NCI-H2081 (cell line): ENCODE measurements around the gene CAMK2G.
A peak's percentile ranks its signal among the peaks of the same experiment; 100 is the strongest.

Experiments used
- DNase-seq, 2 experiments: peaks; one replicate each; lab custom pipeline; 2025; lab: John Stamatoyannopoulos, UW

The CAMK2G gene

DNA sequence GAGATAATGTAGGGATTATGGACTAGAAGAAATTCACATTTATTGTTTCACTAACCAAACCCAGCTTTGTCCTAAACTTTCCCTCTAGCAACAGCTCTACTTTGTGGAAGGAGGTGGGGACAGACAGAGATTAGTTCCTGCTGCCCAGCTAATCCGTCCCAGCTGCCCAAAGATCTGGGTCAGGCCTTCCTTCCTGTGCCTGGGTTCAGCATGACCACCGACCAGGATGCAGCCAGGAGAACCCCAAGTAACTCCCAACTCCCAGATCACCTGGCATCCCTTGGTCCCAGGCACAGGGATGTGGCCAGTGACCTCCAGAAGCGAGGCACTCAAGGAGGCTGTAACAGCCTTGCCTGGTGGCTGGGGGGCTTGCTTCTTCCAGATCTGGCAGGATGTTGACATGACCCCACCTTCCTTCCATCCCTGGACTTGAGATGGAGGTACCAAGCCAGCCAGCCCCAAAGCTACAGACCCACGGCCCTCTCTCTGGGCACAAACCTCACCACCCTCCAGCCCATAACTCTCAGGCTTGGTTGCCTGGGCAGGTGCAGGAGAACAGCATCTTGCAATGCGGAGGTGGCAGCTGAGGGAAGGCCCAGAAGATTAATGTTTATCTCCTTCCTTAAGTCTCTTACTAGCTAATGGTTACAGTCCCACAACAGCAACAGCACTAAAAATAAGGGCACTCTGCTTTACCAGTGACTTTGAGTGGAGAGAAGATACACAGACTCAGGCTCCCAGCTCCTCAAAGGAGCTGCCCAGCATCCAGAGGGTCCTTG is 11.1 kb downstream of the CAMK2G start:
- DNase-seq = no peak

DNA sequence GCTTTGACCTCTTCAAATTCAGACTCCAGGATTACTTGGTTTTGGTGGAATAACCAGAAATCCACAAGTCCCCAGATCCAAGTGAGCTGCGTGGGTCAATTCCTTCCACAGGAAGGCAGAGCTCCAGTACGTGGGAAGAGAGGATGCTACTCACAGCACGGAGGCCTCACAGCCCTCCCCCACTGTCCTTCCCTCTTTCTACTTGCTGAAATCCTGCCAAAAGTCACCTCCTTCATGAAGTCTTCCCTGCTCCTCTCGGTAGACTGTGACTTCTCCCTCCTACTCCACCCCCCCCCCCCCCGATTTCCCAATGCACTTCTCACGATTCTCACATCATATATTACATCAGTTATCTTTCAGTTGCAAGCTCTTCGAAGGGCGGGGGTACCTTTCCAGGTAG is 12.3 kb downstream of the CAMK2G start:
- DNase-seq = no peak

DNA sequence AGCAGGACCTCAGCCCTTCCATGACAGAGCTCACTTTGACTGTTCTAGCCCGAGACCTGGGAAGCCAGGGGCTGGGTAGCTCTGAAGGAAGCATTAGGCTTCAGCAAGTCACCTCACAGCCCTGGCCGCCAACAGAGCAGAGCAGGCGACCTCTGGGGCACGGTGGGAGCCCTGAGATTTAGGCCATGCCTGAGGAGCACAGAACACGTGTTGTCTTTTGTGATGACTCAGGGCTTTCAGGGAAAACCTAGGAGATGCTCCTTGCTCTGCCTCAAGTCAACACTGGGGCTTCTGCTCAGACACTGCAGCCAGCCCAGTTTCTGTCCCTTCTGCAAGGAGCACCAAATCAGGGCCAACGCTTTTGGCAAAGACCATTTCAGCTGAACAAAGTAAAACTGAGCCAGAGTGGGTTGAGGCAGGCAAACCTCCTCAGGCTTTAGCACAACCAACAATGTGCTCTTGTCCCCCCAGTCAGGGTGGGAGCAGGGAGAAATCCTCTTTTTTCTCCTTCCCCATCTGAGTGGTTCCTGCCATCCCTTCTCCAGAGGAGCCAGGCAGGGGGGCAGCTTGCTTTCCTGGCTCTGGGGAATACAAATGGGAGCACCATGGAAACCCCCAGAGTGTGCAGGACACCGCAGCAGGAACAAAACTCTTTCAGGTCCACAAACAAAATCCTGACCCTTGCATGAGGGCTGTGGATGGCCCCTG is 14.4 kb downstream of the CAMK2G start:
- DNase-seq = no peak

DNA sequence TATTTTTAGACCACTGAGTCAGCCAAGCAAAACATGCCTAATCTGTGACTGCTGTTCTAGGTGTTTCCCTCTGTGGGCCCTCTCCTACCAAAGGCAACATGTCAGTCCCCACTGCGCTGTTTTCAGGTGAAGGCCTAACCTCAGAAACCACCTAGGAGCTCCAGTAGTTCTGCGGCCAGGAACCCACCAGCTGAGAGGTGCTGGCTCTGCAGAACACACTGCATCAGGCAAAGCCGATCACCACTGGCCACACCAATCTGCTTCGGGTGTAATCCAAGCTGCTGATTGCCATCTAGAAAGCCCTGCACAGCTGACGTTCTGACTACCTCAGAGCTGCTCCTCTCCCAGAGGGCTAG is 14.9 kb downstream of the CAMK2G start:
- no peak for DNase-seq

DNA sequence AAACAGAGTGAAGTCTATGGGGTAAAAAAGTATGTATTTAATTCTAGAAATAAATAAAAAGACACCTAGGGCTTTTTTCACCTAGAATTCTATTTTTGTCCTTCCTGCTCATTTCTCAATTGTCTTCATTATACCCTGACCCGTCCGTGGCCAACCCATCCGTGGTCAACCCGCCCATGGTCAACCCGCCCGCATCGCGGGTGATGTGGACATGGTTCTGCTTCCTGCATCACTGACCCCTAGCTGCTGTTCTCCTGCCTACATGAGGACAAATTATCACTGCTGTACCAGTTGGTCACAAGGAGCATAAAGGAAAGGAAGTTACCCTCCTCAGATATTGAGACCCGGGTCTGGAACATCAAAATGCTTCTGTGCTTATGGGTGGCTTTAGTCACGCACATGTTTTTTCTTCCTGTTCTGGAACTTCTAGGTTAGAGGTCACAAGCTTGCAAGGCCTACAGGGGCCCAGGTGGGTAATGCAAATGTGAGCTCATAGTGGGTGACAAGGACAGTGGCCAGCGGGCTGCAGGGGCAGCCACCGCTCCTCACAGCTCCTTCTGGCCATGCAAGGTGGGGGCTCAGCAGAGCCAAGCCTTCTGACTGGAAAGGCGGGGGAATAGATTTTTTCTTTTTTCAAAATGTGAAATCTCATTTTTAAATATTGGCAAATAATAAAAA is 15.5 kb downstream of the CAMK2G start:
- DNase-seq = no peak

DNA sequence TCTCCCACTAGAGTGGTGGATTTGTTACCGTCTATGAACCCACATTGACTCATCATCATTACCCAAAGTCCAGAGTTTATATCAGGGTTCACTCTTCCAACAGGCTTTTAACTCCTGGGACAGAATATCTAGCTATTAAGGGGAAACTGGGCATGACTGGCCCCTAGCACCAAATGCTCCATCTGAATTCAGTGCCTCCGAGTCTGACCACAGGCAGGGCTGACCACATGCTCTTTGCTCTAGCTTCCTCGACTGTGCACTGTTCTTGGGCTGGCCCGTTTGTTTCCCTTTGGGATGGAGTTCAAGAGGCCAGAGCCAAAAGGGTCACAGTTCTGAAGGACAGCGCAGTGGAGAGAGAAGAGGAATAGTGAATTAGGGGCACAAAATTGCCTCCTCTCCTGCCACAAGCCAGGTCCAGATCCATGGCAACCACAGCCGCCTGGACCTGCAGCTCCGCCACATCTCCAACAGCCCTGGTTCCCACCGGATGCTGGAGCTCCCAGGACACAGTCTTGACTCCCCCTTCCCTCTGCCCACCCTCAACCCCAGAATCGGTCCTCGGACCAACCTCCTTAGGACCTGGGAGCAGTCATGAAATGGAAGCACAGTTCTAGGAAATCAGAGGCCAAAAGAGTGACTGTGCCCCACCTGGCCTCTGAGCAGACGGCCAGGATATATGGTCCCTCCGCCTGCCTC is 16.2 kb downstream of the CAMK2G start:
- no peak for DNase-seq

DNA sequence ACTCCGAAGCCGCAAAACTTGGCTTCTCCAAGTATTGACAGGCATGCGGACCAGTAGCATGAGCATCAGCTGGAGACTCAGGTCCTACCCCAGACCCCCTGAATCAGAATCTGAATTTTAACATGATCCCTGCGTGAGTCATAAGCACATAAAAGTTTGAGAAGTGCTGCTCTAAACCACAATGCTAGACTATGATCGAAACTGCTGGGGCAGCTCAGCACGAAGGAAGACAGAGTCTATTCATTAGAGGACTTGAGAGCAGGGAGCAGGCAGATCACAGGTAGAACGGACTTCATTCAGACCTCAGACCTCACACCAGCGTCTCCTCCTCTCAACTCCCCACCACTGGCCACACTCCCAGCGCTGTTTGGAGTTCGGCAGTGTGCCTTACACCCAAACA is 16.9 kb downstream of the CAMK2G start:
- DNase-seq = no peak

DNA sequence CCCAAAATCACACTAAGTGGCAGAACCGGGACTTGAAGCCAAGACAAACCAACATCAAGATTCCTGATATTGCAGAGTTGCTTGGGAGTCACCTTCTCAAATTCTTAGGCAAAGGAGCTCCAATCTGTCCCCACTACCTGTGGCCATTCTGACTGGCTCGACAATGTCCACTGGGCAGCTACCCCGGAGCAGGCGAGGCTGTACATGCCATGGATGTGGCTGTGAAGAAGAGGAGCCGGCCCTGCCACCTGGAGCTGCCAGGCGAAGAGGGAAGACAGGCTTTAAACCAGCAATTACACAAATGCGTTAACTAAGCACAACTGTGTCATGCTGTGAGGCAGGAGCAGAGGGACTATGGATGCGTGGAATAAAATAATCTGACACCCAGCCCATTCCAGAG is 18.1 kb downstream of the CAMK2G start:
- DNase-seq = no peak

DNA sequence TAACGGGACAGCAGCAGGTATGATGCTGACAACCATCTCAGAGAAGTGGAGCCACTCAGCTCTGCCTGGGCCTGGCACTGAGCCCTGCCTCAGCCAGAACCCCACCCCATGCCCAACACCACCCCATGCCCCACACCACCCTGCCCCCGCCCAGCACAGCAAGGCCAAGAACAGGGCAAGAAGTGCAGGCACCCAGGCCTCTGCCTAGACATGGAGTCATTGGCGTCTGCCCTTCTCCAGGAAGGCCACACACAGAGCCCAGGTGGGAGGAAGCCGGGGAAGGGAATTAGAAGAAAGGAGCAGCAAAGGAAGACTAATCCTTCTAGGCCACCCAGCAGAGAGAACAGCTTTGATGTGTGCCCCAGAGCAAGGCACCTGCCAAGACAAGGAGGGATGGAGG is 18.9 kb downstream of the CAMK2G start:
- DNase-seq = no peak

DNA sequence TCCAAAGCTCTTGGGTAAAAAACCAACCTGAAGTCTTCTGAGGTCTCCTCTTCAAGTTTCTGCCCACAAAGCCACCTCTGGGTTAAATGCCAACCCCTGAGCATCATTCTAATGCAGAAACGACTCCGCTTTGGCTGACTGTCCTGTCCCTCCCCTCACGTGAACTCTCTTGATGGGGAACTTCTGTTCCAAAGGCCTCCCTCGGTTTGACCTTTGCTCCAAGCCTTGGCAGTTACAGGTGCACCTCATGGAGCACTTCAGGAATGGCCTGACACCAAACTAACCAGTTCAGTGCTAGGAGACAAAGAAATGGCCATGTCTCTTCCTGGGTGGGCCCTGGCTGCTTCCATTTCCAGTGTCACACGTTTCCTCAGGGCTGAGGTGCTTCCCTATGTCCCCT is 20.0 kb downstream of the CAMK2G start:
- no peak for DNase-seq

DNA sequence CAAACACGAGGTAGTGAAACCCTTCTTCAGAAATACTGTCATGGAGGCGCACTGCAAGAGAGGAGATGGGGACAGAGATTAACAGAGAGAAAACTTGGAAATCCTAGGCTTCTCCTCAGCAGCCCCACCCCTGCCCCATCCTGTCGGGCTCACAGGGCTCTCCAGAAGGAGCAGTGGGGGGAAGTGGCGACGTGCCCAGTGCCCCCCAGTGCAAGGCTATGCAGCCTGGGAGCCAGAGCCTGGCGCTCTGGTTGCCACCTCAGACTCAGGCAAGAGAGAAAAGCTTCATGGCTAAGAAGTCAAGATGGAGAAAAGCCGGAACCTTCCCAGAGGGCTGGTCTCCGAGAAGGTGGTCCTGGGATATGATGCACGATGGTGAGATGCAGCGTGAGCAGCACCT is 21.2 kb downstream of the CAMK2G start:
- no peak for DNase-seq

DNA sequence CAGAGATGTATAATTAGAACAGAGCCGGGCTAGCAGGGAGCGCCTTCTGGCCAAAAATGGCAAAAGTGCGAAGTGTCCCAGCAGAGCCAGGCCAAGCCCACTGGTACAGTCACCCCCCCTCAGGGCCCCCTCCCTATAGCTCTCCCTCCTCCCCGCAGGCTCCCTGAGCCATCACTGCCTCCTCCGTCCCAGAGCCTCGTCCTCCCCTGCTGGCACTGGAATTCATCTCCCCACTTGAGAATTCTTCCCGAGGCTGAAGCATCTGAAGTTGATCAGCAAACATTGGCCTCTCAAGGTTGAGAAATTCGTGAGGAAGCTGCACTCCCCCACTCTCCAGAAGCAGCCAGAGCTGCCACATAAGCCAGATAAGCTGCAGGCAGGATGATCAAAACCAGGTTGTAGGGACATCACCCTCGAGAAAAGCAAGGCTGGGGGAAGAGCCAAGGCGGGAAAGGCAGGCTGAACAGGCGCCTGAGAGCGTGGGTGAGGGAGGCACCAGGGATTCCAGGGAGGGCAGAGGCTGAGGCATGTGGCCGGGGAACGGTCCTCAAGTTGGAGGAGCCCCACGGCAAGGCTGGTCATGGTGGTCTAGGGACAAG is 23.4 kb downstream of the CAMK2G start:
- no peak for DNase-seq

DNA sequence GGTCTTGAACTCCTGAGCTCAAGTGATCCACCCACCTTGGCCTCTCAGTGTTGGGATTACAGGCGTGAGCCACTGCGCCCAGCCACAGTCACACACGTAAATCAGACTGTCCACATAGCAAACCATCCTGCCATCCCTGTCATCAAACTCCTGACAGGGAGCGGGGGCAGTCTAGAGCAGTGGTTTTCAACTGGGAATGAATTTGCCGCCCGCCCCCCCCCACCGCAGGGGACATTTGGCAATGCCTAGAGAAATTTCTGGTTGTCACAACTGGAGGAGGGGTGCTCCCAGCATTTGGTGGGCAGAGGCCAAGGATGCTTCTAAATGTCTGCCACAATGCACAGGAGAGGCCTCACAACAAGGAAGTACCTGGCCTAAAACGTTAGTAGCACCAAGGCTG is 24.1 kb downstream of the CAMK2G start:
- DNase-seq = no peak

DNA sequence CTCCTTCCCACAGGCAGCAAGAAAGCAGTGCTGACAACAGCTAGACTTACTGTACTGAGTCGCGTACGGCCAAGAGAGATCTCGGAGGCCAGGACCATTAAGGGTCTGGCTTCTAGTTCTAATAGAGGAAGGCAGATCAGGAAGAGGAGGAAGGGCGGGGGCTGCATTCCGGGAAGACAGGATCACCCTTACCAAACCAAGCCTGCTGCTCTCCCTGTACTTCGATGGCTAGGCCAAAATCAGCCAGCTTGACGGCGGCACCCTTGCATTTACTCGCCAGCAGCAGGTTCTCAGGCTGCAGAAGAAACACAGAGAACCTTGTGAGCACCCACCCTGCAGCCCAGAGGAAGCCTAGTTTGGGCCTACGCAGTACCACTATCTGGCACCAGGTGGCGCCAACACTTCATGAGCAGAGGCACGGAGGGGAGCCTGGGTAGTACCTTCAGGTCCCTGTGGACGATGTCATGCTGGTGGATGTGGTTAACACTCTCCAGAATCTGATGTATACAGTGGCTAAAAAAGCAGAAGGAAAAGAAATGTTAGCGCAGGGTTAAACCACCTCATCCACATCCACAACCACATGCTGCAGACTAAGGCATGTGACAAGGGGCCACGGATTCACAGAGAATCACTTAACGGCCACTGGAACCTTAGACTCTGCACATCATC is 25.4 kb downstream of the CAMK2G start:
- DNase-seq = peak; percentile 43 to 44

DNA sequence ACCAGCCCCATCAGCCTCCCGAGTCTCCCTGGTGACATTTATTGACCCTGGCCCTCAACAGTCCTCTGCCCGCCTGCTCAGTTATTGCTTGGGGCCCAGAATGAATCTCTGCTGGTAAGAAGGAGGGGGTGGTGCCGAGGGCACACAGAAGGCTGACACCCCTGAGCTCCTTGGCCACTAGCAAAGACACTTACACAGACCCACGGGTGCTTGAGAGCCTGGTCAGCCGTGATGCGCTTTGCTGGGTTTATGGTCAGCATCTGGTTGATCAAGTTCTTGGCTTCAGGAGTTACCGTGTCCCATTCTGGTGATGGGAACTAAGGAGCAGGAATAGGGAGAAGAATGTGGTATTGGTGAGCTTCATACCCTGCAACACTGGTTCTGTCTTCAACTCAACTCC is 27.3 kb downstream of the CAMK2G start:
- no peak for DNase-seq

DNA sequence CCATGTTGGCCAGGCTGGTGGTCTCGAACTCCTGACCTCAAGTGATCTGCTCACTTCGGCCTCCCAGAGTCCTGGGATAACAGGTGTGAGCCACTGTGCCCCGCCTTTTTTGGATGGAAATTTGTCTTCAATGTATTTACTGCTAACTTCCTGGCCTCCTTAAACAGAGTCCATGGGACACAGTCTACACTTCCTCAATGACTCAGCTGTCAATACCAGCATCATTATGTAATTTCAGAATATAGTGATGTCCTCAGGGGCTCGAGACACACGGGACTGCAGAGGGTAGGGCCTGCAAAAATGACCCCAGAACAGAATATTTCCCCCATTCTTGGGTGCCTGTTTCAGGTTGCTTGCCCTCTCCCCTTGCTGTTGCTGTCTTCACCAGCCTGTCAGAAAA is 31.1 kb downstream of the CAMK2G start:
- DNase-seq = no peak

DNA sequence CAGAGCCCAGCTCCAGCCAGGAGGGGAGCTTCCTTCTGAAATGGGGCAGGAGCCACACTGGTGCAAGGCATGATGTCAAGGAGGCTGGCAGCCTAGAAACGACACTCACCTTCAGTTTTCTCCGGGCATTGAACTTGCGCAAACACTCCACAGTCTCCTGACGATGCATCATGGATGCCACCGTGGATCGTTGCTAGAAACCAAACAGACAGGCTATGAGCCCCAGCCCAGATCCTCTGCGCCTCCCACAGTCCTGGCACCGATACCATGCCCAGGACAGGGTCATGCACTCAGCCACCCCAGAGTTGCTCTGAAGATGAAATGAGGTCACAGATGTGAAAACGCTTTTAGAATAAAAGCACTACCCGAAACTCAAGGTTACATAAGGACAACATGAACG is 32.0 kb downstream of the CAMK2G start:
- DNase-seq = no peak

DNA sequence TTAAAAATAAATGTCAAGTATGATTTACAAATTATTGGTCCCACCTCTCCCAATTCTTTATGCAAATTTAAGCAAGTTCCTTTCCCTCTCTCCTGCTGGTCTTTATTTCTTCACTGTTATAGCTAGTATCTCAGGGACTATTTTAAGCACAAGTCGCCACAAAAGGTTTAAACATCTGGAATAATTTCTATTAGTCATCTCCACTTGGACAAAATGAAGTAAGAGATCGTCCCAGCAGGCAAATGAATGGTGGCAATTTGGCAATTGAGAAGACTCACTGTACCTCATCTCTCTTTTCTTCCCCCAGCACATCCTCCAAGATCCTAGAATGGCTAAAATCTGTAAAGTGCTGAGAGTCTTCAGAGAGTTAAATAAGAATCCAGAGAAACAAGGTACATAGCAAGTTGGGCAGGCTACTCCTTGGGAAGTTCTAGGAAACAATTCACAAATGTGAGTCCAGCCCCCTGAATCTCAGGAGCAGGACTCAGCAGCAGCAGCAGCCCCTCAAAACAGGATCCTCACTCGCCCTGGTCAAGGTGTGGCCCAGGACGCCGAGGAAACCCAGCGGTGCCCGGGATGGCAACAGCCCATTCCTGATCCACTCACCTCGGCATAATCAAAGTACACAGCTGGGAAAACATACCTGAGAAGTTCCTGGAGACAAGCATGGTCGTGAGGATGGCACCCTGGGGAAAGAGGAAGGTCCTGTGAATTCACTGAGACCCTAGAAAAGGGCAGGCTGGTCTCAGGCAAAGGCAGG is 32.6 kb downstream of the CAMK2G start:
- no peak for DNase-seq

DNA sequence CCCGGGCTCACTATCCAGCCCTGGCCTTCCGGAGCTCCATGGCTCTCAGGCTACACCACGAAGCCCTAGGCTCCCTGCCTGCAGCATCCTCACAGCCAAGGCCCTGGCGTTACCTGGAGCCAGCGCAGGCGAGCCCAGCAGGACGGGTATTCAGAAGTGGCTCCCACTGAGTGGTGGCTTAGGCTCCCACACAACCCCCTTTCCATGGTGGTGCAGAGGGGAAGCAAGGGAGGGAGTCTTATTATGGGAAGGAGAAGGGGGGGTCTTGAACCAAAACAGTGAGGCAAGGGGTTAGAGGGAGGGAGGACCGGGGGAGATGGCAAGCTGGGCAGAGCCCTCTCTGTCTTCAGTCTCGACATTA is 33.3 kb downstream of the CAMK2G start:
- DNase-seq = no peak

DNA sequence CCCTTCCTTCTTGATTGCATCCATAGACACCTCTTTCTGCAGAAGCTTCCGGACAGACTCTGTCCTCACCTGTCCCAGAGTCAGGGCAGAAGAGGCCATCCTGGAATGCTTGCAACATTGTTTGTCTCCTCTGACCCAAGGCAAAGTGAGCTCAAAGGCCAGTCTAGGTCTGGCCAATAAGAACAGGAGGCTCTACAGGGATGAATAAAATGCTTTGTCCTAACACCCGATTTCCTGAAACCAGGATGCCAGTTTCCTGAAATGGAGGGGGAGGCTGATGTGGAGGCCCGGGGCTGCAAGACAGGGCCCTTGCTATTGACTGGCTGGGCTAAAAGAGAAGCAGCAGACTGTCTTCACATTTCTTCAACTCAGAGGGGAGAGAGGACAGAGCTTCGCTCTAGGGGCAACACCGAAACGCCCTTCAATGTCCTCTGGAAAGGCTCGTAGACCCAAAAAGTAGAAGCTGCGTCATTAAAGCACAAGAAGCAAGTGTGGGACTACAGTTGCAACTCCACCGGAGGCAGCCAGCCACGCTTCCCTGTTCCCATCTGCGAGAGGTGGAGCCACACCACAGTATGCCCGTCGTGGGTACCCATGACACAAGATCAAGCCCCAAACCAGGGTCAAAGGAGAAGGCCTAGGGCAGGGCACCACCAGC is 33.8 kb downstream of the CAMK2G start:
- DNase-seq = no peak

DNA sequence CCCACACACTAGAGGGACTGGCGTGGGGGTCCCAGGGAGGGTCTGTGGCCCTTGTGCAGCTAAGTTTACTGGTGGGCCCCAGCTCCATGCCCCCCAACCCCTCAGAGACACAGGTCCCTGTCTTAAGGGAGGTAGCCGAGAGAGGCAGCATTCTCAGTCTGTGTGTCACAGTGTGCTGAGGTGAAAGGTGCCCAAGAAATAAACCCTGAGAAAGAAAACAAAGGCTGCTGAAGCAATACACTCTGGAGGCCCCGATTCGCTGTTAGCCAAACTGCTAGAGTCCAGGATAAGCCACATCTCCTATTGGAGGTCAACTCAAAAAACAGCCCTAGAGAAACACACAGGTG is 34.3 kb downstream of the CAMK2G start:
- no peak for DNase-seq
